ENCODE results near the gene RPS19. TPM values are rescaled to one million over a fixed set of nuclear protein-coding genes. Genes with fewer than 3 reads are reported as not detected.
A peak's percentile ranks its signal among the peaks of the same experiment; 100 is the strongest.

The RPS19 gene

DNA sequence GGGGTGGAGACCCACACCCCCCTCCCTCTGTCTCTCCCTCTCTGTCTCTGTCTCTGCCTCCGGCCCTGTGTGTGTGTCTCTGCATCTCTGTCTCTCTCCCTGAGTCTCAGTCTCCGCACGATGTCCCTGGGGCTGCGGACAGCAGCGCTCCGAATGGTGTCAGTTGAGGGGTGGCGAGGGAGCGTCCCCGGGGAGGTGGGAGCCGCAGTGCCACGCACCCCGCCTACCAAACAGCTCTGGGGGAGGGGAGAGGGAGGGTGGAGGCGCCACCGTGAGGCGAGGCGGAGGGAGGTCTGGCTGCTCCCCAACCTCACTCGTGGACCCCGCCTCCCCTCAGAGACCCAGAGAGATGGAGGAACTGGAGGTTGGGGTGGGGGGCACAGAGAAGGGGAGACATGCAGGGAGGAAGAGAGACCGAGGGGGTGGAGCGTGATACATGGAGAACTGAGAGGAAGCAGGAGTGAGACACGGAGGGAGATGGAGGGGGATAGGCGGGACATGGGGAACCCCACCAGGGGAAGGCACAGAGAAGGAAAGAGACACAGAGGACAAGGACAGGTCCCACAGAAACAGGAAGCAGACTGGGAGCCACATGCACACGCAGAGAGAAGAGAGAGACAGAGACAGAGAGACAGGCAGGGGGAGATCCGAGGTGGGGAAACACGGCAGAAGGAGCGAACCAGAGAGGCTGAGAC lies 61.0 kb downstream of the RPS19 start:
- Histone ChIP-seq H3K79me1 (replicated peaks; ENCODE audit: low read length, poor library complexity, severe bottlenecking) (no peaks in the 10 kb centered on the region), H3K27me3 (ENCODE audit: control insufficient read depth in 1 of 2, insufficient read depth in 1 of 2, low read length in 2 of 2) (peaks cover 79 to 88% of the 10 kb centered on the region in 2 experiments), H2BK12ac (ENCODE audit: low read length in 2 of 2) (no peak overlapping the region), H3K18ac (ENCODE audit: low read depth in 1 of 2, low read length in 2 of 2) (no peak overlapping the region), H3K36me3 (ENCODE audit: control insufficient read depth in 1 of 2, insufficient read depth in 2 of 2, low read depth in 1 of 2, low read length in 2 of 2) (no peaks in the 10 kb centered on the region), H2BK120ac (ENCODE audit: low read depth, low read length) (no peak overlapping the region), H2BK15ac (ENCODE audit: low read depth, poor library complexity, severe bottlenecking) (no peak overlapping the region), H3K4ac (ENCODE audit: low read depth in 1 of 2, low read length in 2 of 2) (no peak overlapping the region), H3K4me2 (ENCODE audit: low read length, poor library complexity, severe bottlenecking) (no peak overlapping the region), H2AFZ (ENCODE audit: low read depth, low read length) (no peak overlapping the region), H4K8ac (ENCODE audit: low read length) (no peak overlapping the region), H3K4me3 (ENCODE audit: insufficient read depth in 1 of 2, low read depth in 1 of 2, low read length in 2 of 2) (no peak overlapping the region), H2BK5ac (ENCODE audit: low read depth, low read length, poor library complexity, severe bottlenecking) (no peak overlapping the region), H3K27ac (ENCODE audit: low read length, poor library complexity, severe bottlenecking) (no peak overlapping the region), H4K91ac (ENCODE audit: low read length) (no peak overlapping the region), H3K14ac (ENCODE audit: low read length in 2 of 2) (no peak overlapping the region), H2AK5ac (ENCODE audit: low read length, severe bottlenecking) (no peak overlapping the region), H3K9me3 (ENCODE audit: control insufficient read depth, low read length) (peaks cover 2% of the 10 kb centered on the region), H3K9ac (ENCODE audit: low read length) (no peak overlapping the region), H3K23ac (ENCODE audit: low read length in 2 of 2) (peak overlapping the region in 1 of 2 experiments; percentile 10), H3K4me1 (ENCODE audit: control insufficient read depth, insufficient read depth, low read depth, low read length) (no peaks in the 10 kb centered on the region)
- WGBS, result 23% methylated on average over 25 of the region's 26 CpGs
- no peak for DNase-seq

DNA sequence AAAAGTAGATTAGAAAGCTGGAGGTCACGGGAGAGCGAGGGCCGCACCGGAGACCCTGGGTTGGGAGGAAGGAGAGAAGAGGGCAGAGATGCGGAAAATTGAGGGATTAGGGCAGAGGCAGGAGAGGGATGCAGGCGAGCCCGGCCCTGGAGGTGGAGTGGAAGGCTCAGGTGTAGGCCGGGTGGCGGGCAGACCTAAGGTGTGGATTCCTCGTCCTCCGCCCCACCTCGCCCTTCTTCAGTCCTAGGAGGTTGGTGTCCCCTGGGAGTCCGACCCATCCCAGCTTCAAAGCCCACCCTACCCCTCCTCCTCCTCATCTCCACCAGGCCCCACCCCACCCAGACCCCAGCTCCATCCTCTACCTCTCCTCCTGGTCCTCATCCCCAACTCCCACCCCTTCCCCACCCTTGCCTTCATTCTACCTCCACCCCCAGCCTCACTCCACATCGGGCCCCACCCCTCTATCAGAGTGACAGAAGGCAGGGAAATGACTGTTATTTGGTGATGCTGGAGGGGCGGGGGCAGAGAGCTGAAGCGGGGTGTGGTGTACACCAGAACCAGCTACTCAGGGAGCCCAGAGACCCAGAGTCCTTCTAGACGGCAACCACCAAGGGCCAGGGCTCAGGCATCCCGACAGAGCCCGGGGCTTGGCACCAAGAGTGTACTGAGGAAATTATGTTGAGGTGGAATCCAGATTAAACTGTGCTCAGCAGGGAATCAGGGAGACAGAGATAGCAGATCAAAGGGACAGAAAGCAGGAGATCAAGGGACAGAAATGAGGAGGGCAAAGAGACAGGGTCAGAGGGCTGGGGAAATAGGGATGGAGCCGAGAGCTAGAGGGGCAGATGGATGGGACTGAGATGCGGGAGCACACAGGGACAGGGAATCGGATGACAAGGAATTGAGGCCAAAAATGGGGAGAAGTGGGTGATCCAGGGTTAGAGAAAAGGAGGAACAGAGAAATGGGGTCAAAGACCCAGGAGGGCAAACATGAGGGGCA lies 61.8 kb downstream of the RPS19 start:
- Histone ChIP-seq H3K27ac (ENCODE audit: low read length, poor library complexity, severe bottlenecking) (no peak overlapping the region), H3K9ac (ENCODE audit: low read length) (no peak overlapping the region), H3K9me3 (ENCODE audit: control insufficient read depth, low read length) (peaks cover 6% of the 10 kb centered on the region), H2BK120ac (ENCODE audit: low read depth, low read length) (no peak overlapping the region), H2AK5ac (ENCODE audit: low read length, severe bottlenecking) (no peak overlapping the region), H2BK15ac (ENCODE audit: low read depth, poor library complexity, severe bottlenecking) (no peak overlapping the region), H3K27me3 (ENCODE audit: control insufficient read depth in 1 of 2, insufficient read depth in 1 of 2, low read length in 2 of 2) (peaks cover 79 to 87% of the 10 kb centered on the region in 2 experiments), H3K36me3 (ENCODE audit: control insufficient read depth in 1 of 2, insufficient read depth in 2 of 2, low read depth in 1 of 2, low read length in 2 of 2) (no peaks in the 10 kb centered on the region), H3K14ac (ENCODE audit: low read length in 2 of 2) (no peak overlapping the region), H2BK5ac (ENCODE audit: low read depth, low read length, poor library complexity, severe bottlenecking) (no peak overlapping the region), H3K23ac (ENCODE audit: low read length in 2 of 2) (no peak overlapping the region), H3K4me2 (ENCODE audit: low read length, poor library complexity, severe bottlenecking) (no peak overlapping the region), H3K79me1 (replicated peaks; ENCODE audit: low read length, poor library complexity, severe bottlenecking) (no peaks in the 10 kb centered on the region), H4K8ac (ENCODE audit: low read length) (no peak overlapping the region), H2AFZ (ENCODE audit: low read depth, low read length) (no peak overlapping the region), H4K91ac (ENCODE audit: low read length) (no peak overlapping the region), H2BK12ac (ENCODE audit: low read length in 2 of 2) (no peak overlapping the region), H3K4me3 (ENCODE audit: insufficient read depth in 1 of 2, low read depth in 1 of 2, low read length in 2 of 2) (no peak overlapping the region), H3K4me1 (ENCODE audit: control insufficient read depth, insufficient read depth, low read depth, low read length) (no peaks in the 10 kb centered on the region), H3K18ac (ENCODE audit: low read depth in 1 of 2, low read length in 2 of 2) (no peak overlapping the region), H3K4ac (ENCODE audit: low read depth in 1 of 2, low read length in 2 of 2) (no peak overlapping the region)
- 14% methylated on average over 17 of the region's 22 CpGs for WGBS
- DNase-seq, result no peak

Small RNA genes lying within 50 kb of the gene (small RNA-seq; reads per million reads assigned to genes)
- gene MIR6797 (ENCODE audit: low read depth), result not detected

All from mesenchymal stem cell (in vitro differentiated cells and primary cell).